Endometrium (tissue), 2 donors: ENCODE data around the gene ACTR2.

Experiments used
- FAIRE-seq: peaks from 2 replicates; lab custom pipeline; 2012; peaks lifted over from hg19 to GRCh38; lab: Jason Lieb, UNC
- donor health status: control.
- donor health status: control.

Gene ACTR2

GRCh38 chr2:65279756-65280155, 52.1 kb downstream of the ACTR2 start:
- no peak for FAIRE-seq

DNA sequence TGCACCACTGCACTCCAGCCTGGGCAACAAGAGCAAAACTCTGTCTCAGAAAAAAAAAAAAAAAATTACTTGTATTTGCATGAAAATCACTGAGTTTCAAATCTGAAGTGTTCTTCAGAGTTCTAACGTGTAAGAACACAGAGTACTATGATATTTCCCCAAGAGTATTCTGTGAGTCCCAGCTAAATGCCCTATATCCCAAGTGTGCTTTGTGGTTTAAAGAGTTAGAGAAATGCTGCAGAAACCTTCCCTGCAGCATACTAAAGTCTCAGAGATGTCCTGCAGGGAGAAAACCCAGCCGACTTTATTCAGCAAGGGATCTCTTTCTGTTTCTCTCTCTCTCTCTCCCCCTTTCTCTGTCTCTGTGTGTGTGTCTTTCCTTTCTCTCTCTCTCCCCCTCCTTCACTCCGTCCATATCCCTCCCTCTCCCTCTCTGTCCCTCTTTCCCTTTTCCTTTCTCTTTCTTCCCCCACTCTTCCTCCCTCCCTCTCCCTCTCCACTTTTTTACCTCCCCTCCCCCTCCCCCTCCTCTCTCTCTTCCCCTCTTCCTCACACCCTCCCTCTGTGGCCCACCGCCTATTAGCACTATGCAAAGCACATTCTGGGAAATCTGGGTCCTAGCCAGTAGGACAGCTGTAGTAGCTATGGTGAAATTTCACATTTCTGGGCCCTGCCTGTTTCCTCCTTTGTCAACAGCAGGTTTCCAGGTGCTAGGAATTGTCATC, 54.2 kb downstream of the ACTR2 start:
- no peak for FAIRE-seq

GRCh38 chr2:65282477-65283053, 54.9 kb downstream of the ACTR2 start:
- FAIRE-seq = no peak

GRCh38 chr2:65287364-65287763, 59.7 kb downstream of the ACTR2 start:
- no peak for FAIRE-seq

DNA sequence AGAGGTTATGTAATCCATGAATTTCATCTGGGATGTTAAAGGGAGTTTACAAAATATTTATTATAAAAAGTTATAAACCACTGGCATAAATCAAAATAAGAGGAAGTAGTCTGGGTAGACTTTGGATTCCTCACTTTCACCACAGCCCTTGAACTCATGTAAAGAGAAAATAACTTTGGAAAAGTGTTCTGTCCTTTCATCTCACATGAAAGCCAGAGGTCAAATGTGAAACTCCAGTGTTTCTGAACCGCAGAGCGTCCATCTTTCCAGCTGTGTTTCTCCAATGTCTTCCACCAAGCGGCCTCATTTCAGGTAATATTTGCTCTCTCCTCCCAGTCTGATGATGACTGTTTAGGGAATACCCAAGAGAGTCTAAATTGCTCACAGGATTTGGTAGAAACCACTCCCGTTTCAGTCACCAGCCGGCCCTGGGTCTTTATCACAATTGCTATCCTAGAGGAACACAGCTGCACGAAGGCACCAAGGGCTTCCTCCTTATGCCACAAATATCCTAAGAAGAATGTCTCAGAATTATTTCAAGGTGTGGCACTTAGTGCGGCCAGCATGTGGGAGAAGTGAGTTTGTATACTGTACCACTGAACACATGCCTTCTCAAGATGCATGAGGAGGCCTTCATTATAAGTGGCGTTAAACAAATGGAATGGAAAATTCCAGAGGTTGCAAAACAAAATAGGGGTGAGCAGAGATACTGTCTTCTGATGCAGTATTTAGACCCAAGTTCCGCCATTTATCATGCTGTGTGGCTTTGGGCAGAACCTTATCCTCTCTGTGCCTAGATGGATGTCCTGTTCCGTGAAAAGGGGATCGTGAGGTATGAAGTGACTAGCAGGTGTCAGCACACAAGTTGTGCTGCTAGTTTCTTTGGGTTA, 63.8 kb downstream of the ACTR2 start:
- FAIRE-seq = no peak

DNA sequence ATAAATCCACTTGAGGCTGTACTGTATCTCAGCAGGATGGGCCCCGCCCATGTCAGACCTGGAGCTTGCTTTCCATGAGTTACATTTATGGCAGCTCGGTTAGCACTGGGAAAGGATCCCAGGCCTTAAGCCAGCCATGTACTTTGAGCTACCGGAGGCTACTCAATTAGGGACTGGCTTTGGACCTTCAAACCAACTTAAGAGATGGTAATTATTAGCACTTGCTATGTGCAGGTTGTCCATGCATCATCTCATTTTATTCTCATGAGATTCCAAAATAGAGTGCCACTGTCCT, 64.4 kb downstream of the ACTR2 start:
- FAIRE-seq = no peak

DNA sequence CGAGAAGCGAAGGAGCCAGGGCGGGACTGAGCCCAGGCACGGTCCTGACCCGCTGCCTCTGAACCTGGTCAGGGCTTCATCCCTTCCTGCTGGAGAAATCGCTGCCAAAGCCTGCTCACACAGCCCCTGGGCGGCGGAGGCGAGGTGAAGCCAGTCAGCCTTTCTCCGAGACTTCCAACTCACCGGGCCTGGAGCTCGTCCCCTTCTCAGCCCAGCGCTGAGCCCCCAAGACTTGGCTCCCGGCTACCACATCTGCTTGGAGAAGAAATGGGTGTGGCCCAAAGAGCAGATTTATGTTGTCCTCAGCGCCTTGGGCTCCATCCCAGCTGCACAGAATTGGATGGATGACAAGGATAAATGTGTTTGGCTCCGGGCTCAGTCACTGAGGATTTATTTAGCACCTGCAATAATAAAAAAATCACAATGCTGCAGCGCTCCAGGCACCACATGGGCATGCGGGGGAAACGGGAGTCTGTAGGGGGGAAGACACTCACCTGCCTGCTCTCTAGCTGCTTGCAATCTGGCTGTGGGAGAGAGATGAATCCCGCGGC, 64.9 kb downstream of the ACTR2 start:
- FAIRE-seq = no peak

- FAIRE-seq = no peak
These were observed 65.7 kb downstream of the ACTR2 start for GRCh38 chr2:65293376-65293775.

GRCh38 chr2:65294136-65294535, 66.5 kb downstream of the ACTR2 start:
- FAIRE-seq = no peak

DNA sequence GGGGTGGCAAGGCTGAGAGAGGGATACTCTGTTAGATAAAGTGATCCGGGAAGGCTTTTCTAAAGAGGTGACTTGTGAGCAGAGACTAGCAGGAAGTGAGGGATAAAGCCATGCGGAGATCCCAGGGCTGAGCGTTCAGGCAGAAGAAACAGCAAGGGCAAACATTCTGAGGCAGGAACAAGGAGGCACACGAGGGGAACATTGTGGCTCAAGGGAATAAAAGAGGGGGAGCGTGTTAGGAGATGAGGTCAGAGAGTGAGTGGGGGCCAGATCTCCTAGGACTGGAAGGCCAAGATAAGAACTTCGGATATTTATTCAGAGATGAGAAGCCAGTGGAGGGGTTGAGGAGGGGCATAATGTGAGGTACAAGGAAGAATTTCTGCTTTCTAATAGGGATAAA, 67.1 kb downstream of the ACTR2 start:
- FAIRE-seq = no peak

GRCh38 chr2:65296971-65297370, 69.3 kb downstream of the ACTR2 start:
- FAIRE-seq = no peak

GRCh38 chr2:65297544-65297943, 69.9 kb downstream of the ACTR2 start:
- no peak for FAIRE-seq

- FAIRE-seq = no peak
These were observed 70.5 kb downstream of the ACTR2 start for GRCh38 chr2:65298089-65298488.

GRCh38 chr2:65299246-65299645, 71.6 kb downstream of the ACTR2 start:
- no peak for FAIRE-seq

- FAIRE-seq = no peak
These were observed 72.6 kb downstream of the ACTR2 start for GRCh38 chr2:65300134-65300760.

DNA sequence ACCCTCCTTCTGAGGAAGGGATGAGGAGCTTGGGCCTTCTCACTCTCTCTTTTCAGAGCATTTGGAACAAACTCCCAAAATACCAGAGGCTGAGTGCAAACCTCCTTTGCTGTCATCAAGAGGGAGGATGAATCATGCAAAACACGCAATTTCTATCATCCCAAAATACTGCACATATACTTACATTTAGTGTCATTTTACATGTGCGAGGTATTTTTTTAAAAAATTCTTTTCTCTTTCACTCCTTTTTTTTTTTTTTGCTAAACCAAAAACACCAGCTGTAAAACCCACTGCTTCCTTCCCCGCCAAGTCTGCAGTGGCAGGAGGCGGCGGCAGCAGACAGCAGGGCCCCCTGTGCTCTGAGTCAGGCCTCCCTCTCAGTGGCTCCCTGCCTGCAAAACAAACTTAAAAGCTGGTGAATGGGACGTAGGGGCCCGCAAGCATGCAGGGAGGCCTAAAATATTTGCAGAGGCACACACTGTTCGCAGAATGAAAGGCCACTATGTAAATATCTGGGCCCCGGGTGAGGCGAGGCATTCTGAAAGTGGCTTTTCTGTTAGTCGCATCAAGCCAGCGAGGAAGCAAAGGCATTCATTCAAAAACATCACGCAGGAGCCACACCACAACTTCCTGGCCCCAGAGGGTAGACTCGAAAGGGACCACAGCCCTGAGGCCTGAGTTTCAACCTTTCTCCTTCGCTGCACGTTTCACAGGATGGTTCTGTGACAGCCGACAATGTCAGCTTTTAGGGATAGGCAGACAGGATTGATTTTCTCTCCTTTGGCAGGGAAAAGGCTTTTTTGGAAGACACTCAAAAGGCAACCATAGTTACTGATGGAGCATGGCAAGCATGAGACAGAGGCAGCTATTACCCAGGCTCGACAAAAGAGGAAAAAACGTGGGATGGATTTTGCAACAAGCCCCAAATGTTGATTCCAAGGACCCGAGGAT, 73.4 kb downstream of the ACTR2 start:
- FAIRE-seq = no peak

DNA sequence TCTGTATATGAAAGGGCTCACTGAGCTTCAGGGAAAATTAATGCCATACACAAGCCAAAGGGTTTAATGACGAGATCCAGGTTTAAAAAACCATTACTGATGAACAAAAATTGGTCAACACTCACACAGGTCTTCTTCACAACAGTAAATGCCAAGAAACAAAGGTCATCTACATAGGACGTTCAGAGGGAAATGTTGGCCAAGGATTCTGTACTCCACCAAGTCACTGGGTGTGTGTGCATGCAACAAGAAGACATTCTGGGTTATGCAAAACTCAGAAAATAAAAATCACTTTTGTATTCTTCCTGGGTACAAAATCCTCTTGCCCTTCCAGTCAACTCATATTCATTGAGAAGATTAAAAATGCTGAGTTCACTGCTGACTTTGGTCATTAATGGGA, 78.3 kb downstream of the ACTR2 start:
- FAIRE-seq = no peak

DNA sequence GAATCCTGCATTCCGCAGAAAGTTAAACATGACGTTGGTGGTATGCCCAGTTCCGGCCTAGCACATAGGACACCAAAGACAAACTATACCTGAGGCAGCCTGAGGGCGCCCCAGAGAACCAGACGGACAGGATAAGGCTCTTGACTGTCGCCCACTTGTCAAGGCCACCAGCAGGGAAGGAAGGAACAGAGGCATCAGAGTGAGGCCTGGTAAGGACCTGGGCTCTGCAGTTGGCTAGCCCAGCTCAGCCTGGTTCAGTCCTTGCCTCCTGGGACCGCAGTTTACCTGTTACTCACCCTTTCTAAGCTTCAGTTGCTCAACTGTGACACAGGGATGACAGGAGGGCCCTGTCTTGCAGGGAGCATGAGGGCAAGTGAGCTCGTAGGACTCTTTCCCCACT, 82.1 kb downstream of the ACTR2 start:
- no peak for FAIRE-seq

DNA sequence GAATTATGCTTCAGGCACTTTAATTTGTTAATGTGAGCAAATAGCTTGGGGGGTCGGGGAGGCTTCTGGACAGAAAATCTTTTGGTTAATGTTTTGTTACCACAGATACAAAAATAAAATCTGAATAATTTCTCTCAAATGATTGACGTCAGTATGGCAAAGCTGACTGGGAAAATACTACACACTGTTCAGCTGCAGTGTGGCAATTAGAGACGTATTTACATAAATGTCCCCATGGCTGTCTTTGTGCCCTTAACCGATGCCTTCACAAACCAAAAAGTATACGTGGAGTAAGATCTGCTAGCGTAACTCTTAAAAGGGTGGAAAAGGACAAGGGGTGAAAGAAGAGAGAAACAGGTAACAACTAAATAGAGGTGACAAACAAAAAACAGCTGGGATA, 83.4 kb downstream of the ACTR2 start:
- FAIRE-seq = no peak

DNA sequence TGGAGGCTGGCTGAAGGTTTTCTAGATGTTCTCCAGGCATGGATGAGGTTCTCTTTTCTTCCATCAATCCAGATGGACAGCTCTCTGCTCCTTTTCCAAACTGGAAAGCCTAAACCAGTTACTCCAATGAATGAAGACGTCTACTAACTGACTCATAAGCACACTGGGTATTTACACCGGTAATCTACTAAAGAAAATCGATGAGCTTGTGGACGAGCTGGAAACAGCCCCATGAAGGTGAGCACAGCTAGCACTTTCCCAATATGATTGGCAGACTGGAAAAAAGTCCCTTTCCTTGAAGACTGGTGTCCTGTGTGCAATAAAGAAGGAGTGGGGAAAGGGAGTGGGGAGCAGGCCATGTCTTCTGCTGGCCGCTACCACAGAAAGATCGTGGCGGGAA, 84.0 kb downstream of the ACTR2 start:
- FAIRE-seq = no peak

GRCh38 chr2:65313126-65313953, 85.7 kb downstream of the ACTR2 start:
- FAIRE-seq = no peak
